Measurements from ENCODE around the gene BAMBI. TPM values are rescaled to one million over a fixed set of nuclear protein-coding genes. Genes with fewer than 3 reads are reported as not detected.

BAMBI gene
- total and polyA plus RNA-seq, 8 donors: 2.3 to 7.9 (median 3.8) TPM

DNA sequence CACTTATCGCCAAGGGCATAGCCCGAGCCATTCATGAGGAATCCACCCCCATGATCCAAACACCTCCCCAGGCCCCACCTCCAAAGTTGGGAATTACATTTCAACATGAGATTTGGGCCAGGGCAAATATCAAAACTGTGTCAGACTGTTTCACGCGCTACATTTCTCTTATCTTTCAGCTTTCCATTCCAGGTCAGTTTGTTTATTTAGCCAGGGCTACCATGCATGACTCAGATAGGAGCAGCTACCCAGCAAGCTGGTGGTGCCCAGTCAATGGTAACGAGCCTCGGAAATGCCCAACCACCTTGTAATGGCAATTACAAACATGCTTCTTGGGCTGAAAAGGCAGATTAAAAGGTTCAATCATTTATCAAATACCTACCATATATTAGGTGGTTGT is 43.6 kb upstream of the BAMBI start:
- FAIRE-seq: no peak
- Histone ChIP-seq H3K27ac (no peak overlapping the region), H3K36me3 (no peaks in the 10 kb centered on the region), H3K27me3 (no peaks in the 10 kb centered on the region), H3K9me3 (no peaks in the 10 kb centered on the region), H3K4me1 (no peaks in the 10 kb centered on the region), H3K4me3 (no peak overlapping the region)
- no peak for DNase-seq
- intact Hi-C loops (cut with DNase I): loop anchor here in 1 of 3 donors (10.0 kb wide), 1 partner anchor 671 kb away; no protein-coding TSS in a partner anchor
- TF ChIP-seq, protein P1, sequence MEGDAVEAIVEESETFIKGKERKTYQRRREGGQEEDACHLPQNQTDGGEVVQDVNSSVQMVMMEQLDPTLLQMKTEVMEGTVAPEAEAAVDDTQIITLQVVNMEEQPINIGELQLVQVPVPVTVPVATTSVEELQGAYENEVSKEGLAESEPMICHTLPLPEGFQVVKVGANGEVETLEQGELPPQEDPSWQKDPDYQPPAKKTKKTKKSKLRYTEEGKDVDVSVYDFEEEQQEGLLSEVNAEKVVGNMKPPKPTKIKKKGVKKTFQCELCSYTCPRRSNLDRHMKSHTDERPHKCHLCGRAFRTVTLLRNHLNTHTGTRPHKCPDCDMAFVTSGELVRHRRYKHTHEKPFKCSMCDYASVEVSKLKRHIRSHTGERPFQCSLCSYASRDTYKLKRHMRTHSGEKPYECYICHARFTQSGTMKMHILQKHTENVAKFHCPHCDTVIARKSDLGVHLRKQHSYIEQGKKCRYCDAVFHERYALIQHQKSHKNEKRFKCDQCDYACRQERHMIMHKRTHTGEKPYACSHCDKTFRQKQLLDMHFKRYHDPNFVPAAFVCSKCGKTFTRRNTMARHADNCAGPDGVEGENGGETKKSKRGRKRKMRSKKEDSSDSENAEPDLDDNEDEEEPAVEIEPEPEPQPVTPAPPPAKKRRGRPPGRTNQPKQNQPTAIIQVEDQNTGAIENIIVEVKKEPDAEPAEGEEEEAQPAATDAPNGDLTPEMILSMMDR (IDR thresholded peaks at IDR 0.05): no peak
- peak; percentile 43 to 72 (median 64) for ATAC-seq
- WGBS, 2 donors: 43 to 50% methylated on average over 6 of the region's 6 CpGs

GRCh38 chr10:28637346-28637745 is 40.0 kb upstream of the BAMBI start:
- H3K9me3 ChIP-seq: no peaks in the 10 kb centered on the region
- H3K36me3 ChIP-seq: no peaks in the 10 kb centered on the region
- DNase-seq (no peak), ATAC-seq (no peak), FAIRE-seq (no peak)
- intact Hi-C loops (cut with DNase I): loop anchor here in 1 of 3 donors (10.0 kb wide), 1 partner anchor 667 kb away; no protein-coding TSS in a partner anchor
- no peak overlapping the region for H3K4me3 ChIP-seq
- TF ChIP-seq, protein P1 (IDR thresholded peaks at IDR 0.05): no peak
- no peaks in the 10 kb centered on the region for H3K4me1 ChIP-seq
- H3K27ac ChIP-seq: no peak overlapping the region
- 52 to 55% methylated on average over 5 of the region's 5 CpGs for WGBS, 2 donors
- no peaks in the 10 kb centered on the region for H3K27me3 ChIP-seq

DNA sequence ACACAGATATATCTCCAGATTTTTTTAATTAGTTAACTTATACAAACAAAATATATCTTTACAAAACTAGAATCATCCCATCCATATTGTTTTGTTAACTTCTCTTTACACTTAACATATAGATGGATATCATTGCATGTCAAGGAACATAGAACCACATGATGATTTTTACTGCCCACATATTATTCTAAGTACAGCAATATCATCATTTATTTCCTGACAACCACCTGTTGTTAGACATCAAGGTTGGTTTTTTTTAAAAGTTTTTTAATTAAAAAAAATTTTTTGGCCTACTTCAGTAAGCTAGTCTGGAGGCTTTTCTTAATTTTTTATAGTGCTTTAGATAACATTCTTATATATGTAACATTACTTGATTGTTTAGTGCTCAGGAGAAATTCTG is 38.9 kb upstream of the BAMBI start:
- no peaks in the 10 kb centered on the region for H3K9me3 ChIP-seq
- FAIRE-seq (no peak), ATAC-seq (no peak), DNase-seq (no peak)
- no peaks in the 10 kb centered on the region for H3K27me3 ChIP-seq
- no peaks in the 10 kb centered on the region for H3K36me3 ChIP-seq
- H3K4me1 ChIP-seq: no peaks in the 10 kb centered on the region
- TF ChIP-seq, protein P1 (IDR thresholded peaks at IDR 0.05): no peak
- no peak overlapping the region for H3K4me3 ChIP-seq
- H3K27ac ChIP-seq: no peak overlapping the region
- intact Hi-C loops (cut with DNase I): loop anchor here in 1 of 3 donors (10.0 kb wide), 1 partner anchor 666 kb away; no protein-coding TSS in a partner anchor

GRCh38 chr10:28640551-28640950 is 36.8 kb upstream of the BAMBI start:
- Histone ChIP-seq H3K9me3 (no peaks in the 10 kb centered on the region), H3K27me3 (no peaks in the 10 kb centered on the region), H3K27ac (no peak overlapping the region), H3K36me3 (no peaks in the 10 kb centered on the region), H3K4me1 (no peaks in the 10 kb centered on the region), H3K4me3 (no peak overlapping the region)
- intact Hi-C loops (cut with DNase I): no loop called here
- no peak for ATAC-seq
- TF ChIP-seq, protein P1 (IDR thresholded peaks at IDR 0.05): no peak
- FAIRE-seq: no peak
- no peak for DNase-seq
- 37 to 50% methylated on average over 2 of the region's 2 CpGs for WGBS, 2 donors

DNA sequence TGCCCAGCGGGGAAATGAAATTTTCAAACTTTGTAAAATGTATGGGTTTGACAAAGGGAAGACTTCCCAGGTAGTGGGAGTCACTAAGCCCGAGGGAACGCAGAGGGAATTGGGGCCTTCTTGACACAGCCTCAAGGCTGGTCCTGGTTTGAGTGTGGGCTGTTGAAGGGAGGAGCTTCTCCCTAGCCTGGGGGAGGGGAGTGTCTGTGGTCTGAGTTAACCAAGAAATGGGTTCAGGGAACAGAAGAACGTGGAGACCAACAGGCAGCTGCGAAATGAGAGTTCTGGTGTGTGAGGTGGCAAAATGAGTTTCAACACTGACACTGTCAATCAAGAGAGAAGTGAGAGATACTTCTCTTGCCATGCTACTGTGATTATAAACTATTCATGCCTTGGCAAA is 32.7 kb upstream of the BAMBI start:
- Histone ChIP-seq H3K4me3 (no peak overlapping the region), H3K27me3 (no peaks in the 10 kb centered on the region), H3K4me1 (no peaks in the 10 kb centered on the region), H3K9me3 (no peaks in the 10 kb centered on the region), H3K36me3 (no peaks in the 10 kb centered on the region), H3K27ac (no peak overlapping the region)
- TF ChIP-seq, protein P1 (IDR thresholded peaks at IDR 0.05): no peak
- 64 to 83% methylated on average over 5 of the region's 5 CpGs for WGBS, 2 donors
- no peak for FAIRE-seq
- DNase-seq: no peak
- intact Hi-C loops (cut with DNase I): no loop called here
- no peak for ATAC-seq

All from pancreas (tissue), 10 donors.